Endometrium (tissue), 2 donors: ENCODE results near the gene NSD1.
"Not testable (repeated sequence)": the region's sequence is repeated elsewhere in the genome, so short reads cannot be mapped to it uniquely, and the experiment has no call there.

Experiments used
- FAIRE-seq: peaks from 2 replicates; lab custom pipeline; 2012; peaks lifted over from hg19 to GRCh38; lab: Jason Lieb, UNC
- donor health status: control.
- donor health status: control.

NSD1 gene

GRCh38 chr5:177176175-177176711 lies 42.7 kb downstream of the NSD1 start:
- no peak for FAIRE-seq

- FAIRE-seq: not testable (repeated sequence)
Observed at GRCh38 chr5:177177847-177178437, 44.4 kb downstream of the NSD1 start.

GRCh38 chr5:177178733-177179304 lies 45.2 kb downstream of the NSD1 start:
- no peak for FAIRE-seq

- no peak for FAIRE-seq
Observed at GRCh38 chr5:177179431-177179830, 45.9 kb downstream of the NSD1 start.

GRCh38 chr5:177183142-177183541 lies 49.6 kb downstream of the NSD1 start:
- FAIRE-seq: no peak

GRCh38 chr5:177183766-177184360 lies 50.3 kb downstream of the NSD1 start:
- no peak for FAIRE-seq

GRCh38 chr5:177185993-177186392 lies 52.4 kb downstream of the NSD1 start:
- FAIRE-seq: no peak

GRCh38 chr5:177186645-177187044 lies 53.1 kb downstream of the NSD1 start:
- no peak for FAIRE-seq

- no peak for FAIRE-seq
Observed at GRCh38 chr5:177188775-177189174, 55.2 kb downstream of the NSD1 start.

- FAIRE-seq: no peak
Observed at GRCh38 chr5:177189416-177189815, 55.8 kb downstream of the NSD1 start.

GRCh38 chr5:177189965-177190364 lies 56.4 kb downstream of the NSD1 start:
- no peak for FAIRE-seq

GRCh38 chr5:177194268-177194667 lies 60.7 kb downstream of the NSD1 start:
- FAIRE-seq: no peak

GRCh38 chr5:177195307-177195952 lies 61.9 kb downstream of the NSD1 start:
- FAIRE-seq: no peak

GRCh38 chr5:177198738-177199137 lies 65.2 kb downstream of the NSD1 start:
- FAIRE-seq: no peak

- FAIRE-seq: no peak
Observed at GRCh38 chr5:177204281-177204680, 70.7 kb downstream of the NSD1 start.

GRCh38 chr5:177209610-177210009 lies 76.0 kb downstream of the NSD1 start:
- FAIRE-seq: no peak

GRCh38 chr5:177212242-177212641 lies 78.7 kb downstream of the NSD1 start:
- no peak for FAIRE-seq

GRCh38 chr5:177220576-177220975 lies 87.0 kb downstream of the NSD1 start:
- FAIRE-seq: no peak

- FAIRE-seq: no peak
Observed at GRCh38 chr5:177222269-177222668, 88.7 kb downstream of the NSD1 start.

GRCh38 chr5:177225798-177226197 lies 92.2 kb downstream of the NSD1 start:
- FAIRE-seq: no peak

- no peak for FAIRE-seq
Observed at GRCh38 chr5:177226860-177227259, 93.3 kb downstream of the NSD1 start.

GRCh38 chr5:177228751-177229150 lies 95.2 kb downstream of the NSD1 start:
- no peak for FAIRE-seq

GRCh38 chr5:177230660-177231059 lies 97.1 kb downstream of the NSD1 start:
- FAIRE-seq: no peak
